Frontal cortex (tissue), 4 donors: ENCODE data around the gene ZBED4. TPM values are rescaled to one million over a fixed set of nuclear protein-coding genes. Genes with fewer than 3 reads are reported as not detected.
"Not testable (repeated sequence)": the region's sequence is repeated elsewhere in the genome, so short reads cannot be mapped to it uniquely, and the experiment has no call there.

Experiments
- DNase-seq, 2 donors: peaks; one replicate each; pipeline ENCODE4 v3.0.0; 2012; ENCODE audit warnings: low spot score in 2 of 2
- FAIRE-seq: peaks from 2 replicates; lab custom pipeline; 2012; peaks lifted over from hg19 to GRCh38; lab: Jason Lieb, UNC
- total RNA-seq: library from RNA; depleted of rRNA; stranded (reverse); fragments of >200 nt; gene quantifications from one replicate; pipeline ENCODE4 v1.2.3, GENCODE V29; 2014
- donor health status: control.
- donor health status: control.
- donor health status: control.

Gene ZBED4
- total RNA-seq, 1 donor from 2014 or later, result 23.2 TPM

DNA sequence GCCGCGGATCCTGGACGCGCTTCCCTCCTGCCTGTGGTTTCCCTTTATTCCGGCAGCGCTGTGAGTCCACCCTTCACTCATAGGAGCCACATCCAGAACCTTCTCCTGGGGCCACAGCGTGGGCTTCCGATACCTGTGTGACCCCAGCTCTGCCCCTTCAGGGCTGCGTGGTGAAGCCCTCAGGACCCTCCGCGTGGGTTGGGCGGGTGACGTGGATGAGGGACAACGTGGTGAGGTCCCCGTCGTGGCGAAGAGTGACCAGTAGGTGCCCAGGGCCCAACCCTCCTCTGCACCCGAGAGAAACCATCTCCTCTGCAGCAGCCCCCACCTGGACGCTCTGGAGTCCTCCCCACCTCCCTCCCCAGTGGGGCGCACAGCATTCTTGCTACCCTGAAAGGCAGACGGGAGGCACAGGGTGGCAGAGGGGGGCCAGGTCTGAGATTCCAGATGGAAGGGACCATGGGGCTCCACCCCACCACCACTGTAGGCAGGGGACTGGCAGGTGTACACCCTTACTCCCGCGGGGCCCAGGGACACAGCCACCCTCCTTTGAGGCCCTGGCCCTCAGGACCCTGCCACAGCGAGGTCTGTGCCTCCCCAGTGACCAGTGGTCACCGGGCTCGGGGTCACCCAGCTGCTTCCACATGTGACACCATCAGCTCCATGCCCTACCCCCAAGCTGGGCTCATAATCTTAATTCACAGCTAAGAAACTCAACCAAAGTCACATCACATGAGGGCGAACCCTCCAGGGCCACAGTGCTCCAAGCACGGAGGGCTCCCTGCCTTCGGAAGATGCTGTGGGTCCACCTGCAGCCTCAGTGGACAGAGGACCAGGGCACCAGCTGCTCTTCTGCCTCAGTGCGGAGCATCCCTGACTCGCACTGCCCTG, 3.4 kb upstream of the ZBED4 start:
- FAIRE-seq, result no peak
- no peak for DNase-seq

DNA sequence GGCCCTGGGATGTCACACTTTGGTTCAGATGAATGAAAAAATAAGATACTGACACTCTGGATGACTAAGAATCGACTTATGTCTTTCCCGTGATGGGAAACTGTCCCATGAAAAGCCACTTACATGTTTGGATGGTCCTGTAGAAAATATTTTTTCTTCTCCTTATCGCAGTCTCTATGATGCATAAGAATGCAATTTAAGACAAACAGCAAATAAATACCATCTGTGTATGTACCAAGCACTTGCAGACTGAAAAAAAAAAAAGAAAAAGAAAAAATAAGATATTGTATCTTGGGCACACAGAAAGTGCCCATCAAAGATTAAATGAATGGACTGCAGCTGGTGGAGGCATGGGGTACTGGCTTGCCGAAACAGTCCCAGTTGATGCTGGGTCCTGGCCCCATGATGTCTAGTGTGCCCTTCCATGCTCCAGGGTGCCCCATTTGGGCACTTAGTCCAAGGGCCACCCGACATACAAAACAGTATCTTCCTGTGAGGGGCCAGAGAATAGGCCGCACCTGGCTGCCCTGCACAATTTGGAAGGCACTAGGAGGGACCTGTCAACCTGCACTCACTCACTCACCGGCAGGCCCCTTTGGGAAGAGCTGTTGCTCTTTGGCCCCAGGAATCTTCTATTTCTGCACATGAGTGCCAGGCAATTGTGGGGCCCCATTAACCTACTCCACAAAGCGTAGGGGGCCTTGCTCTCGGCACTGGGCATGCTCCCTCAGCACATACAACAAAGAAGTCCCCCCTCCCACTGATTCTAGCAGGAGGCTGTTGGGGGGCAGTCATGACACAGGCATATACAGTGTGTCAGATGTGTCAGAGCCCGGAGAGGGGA, 2.5 kb upstream of the ZBED4 start:
- FAIRE-seq, result no peak
- no peak for DNase-seq

DNA sequence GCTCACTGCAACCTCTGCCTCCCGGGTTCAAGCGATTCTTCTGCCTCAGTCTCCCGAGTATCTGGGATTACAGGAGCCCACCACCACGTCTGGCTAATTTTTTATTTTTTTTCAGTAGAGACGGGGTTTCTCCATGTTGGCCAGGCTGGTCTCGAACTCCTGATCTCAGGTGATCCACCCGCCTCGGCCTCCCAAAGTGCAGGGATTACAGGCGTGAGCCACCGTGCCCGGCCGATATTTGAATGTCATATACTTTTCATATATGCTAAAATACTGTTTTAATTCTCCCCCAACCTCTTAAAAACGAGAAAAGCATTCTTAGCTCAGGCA, 1.1 kb upstream of the ZBED4 start:
- DNase-seq, FAIRE-seq: not testable (repeated sequence)

DNA sequence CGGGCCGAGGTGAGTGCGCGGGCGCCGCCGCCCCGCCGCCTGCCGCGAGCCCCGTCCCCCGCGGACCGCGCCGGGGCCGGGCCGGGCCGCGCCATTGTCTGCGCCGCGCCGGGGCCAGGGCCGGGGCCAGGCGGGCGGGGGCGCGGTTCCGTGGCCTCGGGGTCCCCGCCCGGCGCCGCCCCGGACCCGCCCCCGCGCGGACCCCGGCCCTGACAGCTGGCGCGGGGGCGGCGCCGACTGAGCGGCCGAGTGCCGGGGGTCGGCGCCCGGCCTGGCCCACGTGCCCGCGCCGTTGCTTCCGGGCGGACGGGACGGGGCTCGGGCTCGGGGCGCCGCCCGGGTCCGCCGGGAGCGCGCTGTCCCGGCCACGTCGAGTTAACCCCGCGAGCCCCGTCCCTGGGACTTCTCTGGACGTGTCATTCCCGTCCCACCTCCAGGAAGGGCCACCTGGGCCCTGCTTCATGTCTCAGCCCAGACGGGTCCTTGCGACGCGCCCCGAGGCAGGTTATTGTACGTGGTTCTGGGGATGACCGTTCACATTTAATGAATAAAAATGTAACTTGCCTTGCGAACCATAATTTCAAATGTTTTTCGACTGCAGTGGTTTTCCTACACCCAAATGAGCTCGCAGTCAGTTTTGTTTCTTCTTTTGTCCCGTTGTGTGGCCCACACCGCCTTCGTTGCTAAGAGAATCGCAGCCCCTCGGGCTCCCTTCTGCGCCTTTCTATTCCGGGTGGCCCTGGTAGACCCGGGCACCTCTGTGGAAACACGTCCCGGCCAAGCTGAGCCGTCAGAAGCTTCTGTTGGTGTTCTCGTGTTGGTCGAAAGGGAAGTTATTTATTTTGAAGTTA, 562 bp downstream of the ZBED4 start:
- DNase-seq (peak in 1 of 2 donors; percentile 48), FAIRE-seq (no peak)

DNA sequence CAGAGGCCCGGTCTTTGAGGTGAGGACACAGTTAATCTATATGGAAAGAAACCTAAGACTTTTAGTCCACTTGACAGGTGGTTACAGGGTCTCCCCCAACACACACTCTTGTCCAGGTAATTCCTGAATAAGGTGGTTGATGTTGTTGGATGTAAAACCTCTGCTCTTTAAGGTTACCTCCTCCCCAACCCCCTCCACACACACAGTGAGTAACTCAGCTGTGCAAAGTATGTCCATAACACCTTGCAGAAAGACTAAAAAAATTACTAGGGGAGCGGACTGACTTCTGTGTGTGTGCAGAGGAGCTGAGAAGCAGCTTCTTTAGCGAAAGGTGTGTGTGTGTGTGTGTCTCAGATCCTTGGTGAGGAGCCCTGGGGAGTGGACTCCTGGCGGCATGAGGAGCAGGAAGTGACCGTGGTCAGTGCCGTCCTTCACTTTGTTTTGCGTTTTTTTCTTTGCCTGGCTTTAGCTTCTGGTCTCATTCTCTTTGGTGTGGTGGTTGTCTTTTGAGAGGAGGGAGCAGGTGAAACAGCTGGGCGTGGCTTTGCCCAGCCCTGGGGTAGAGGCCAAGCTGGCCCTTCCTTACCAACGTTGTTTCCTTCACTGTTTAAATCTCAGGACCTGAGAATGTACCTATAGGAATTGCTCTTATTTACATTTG, 1.7 kb downstream of the ZBED4 start:
- FAIRE-seq, result no peak
- no peak for DNase-seq

DNA sequence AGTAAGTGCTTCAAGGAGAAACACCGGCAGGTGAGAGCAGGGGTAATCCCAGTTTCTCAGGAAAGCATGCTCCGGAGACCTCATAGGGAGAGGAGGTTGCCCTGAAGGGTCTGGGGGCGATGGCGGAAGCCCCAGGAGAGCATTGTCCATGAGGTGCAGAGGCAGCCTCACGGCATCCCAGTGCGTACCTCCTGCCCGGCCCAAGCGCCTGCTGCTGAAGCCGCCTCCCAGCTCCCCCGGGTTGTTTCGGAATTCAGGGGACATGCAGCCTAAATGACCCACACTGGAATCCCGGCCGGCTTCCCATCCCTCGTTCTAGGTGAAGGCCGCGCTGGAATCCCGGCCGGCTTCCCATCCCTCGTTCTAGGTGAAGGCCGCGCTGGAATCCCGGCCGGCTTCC, 2.7 kb downstream of the ZBED4 start:
- no peak for FAIRE-seq
- DNase-seq, result no peak

DNA sequence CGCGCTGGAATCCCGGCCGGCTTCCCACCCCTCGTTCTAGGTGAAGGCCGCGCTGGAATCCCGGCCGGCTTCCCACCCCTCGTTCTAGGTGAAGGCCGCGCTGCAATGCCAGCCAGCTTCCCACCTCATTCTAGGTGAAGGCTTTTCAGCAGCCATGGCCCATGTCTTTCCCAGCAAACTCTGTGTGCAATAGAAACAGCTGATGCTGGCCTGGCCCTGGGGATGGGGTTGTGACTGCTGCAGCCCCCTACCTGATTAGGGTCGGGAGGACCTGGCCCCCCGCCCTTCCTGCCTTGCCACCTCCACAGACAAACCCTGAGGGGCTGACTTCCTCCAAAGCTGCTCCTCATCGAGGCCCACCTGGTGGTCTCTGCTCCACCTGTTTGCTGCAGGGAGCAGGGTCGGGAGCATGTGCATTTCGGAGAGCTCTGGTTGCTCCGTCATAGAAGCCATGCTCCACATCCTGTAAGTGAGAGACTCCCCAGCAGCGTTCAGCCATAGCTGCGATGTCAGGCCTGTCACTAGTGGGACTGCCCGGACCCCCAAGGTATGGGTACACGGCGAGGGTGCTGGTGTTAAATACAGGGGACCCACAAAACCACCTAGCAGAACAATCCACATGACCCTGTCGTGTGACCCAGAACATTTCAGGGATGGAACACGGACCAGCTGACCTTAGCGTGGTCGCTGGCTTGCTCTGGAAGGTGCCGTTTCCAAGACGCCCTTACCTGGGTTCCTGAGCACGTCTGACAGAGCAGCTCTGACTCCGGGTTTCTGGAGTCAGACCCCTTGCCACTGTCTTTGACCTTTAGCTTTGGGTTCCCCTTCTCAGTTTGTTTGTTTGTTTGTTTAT, 3.3 kb downstream of the ZBED4 start:
- FAIRE-seq, result no peak
- no peak for DNase-seq

DNA sequence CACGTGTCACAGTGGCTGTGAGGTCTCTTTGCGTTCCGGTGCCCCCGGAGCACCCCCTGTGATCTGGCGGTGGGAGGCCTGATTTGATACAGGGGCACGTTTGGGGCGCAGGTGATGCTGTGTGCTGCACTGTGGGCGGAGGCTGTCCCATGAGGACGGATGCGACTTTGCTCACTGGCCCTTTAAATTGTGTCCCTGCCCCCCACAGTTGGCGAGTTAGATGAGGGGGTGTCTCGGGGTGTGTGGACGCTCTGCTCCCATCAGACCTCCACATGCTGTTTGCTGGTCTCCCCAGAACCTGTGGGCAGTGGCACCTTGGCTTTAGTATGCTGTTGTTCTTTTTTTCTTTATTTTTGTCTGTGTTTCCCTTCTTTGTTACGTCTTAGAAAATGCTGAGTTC, 5.2 kb downstream of the ZBED4 start:
- DNase-seq (no peak), FAIRE-seq (no peak)

DNA sequence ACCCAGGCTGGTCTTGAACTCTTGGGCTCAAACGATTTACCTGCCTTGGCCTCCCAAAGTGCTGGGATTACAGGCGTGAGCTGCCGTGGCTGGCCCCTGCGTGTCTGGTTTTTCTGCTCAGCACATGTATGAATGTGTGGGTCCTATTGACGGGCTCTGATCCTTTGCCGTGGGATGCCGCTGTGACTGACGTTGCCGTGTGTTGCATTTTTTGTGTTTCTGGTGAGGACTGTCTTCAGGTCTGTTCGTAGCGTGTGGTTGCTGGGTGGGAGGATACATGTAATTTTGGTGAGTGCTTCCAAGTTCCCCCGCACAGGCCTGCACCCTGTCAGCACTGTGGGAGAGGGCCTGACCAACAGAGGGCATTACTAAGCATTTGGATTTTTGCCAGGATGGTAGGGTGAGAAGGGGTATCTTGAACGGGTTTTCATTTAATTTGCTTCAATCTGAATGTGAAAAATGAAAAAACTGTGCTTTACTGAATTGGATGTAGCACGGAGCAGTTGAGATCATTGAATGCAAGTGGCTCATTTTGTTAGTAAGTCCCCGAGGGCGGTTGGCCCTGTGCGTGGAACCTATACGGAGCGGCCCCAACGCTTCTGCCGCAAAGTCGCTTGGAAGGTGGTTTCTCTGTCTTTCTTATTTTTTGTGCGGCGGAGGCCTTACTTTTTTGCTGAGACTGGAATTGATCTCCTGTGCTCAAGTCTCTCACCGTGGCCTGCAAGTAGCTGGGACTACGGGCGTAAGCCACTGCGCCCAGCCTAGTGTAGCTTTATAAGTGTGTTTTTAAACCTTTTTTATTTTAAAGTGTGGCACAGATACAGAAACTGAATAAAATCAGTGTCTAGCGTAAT, 8.2 kb downstream of the ZBED4 start:
- DNase-seq (no peak), FAIRE-seq (no peak)

DNA sequence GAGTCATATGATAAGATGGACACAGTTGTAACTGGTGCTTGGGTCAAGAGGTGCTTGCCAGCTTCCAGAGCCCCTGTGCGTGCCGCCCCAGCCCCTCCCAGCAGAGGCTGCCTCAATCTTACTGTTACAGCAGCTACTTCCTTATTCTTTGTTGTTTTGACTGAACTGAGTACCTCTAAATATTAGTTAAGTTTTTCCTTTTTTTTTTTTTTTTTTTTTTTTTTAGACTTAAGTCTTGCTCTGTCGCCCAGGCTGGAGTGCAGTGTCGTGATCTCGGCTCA, 8.8 kb downstream of the ZBED4 start:
- DNase-seq (no peak), FAIRE-seq (no peak)

DNA sequence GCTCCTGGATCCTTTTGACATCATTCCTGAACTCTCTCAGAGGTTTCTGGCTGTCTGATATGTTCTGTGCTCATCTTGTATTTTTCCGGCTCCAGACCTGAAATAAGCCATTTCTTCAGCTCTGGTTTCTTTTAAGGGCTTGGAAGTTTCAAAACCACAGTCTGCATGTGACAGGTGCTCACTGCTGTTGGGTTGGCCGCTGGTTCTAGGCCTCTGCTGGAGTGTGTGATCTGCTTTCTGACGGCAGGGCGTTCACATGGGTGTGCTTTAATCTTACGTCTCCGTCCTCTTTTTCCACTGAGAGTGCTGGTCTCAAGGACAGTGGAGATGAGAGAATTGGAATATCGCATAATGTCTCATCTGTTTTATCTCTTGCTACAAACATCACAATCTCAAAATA, 10.3 kb downstream of the ZBED4 start:
- DNase-seq (no peak), FAIRE-seq (no peak)

DNA sequence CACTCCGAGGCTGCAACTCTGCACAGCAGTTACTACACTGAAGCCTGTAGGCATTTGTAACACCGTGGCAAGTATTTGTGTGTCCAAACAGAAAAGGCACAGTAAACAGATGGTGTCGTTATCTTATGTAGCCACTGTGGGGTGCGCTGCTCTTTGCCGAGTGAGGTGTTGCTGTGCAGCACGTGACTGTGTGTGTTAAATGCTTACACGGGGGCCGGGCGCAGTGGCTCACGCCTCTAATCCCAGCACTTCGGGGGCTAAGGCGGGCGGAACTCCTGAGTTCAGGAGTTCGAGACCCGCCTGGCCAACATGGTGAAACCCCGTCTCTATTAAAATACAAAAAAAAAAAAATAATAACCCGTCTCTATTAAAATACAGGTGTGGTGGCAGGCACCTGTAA, 11.5 kb downstream of the ZBED4 start:
- FAIRE-seq (no peak), DNase-seq (no peak)

DNA sequence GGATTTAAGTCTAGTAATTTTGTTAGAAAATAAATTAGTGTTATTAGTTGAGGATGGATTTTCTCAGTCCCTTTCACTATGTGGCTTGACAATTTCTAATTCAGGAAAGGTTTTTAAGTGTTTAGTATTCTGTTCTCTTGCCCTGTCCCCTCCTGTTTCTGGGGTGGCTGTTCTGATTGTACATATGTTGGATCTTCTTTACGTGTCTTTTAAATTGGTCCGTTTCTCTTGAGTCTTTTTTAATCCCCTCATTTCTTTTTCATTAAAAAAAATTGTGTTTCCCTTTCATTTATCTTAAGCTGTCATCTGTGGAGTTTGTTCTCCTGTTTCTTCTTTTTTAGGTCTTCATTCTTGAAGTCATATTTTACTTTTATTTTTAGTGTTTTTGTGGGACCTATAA, 12.5 kb downstream of the ZBED4 start:
- DNase-seq (no peak), FAIRE-seq (peak; percentile 17)

DNA sequence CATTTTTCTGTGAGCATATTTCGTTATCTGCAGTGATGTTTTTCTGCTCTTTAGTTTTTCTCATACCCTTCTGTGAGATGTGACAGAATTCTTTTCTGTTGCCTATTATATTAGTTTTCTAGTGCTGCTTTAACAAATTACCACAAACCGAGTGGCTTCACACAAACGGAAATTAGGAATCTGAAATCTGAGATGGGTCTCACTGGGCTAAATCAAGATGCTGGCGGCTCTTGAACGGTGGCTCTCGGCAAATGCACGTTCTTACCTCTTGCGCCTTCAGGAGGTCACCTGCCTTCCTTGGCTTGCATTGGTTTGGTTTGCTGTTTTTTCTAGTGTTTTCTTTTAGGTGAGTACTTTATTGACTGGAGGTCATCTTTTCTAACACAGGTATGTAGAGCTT, 13.0 kb downstream of the ZBED4 start:
- no peak for DNase-seq
- no peak for FAIRE-seq

DNA sequence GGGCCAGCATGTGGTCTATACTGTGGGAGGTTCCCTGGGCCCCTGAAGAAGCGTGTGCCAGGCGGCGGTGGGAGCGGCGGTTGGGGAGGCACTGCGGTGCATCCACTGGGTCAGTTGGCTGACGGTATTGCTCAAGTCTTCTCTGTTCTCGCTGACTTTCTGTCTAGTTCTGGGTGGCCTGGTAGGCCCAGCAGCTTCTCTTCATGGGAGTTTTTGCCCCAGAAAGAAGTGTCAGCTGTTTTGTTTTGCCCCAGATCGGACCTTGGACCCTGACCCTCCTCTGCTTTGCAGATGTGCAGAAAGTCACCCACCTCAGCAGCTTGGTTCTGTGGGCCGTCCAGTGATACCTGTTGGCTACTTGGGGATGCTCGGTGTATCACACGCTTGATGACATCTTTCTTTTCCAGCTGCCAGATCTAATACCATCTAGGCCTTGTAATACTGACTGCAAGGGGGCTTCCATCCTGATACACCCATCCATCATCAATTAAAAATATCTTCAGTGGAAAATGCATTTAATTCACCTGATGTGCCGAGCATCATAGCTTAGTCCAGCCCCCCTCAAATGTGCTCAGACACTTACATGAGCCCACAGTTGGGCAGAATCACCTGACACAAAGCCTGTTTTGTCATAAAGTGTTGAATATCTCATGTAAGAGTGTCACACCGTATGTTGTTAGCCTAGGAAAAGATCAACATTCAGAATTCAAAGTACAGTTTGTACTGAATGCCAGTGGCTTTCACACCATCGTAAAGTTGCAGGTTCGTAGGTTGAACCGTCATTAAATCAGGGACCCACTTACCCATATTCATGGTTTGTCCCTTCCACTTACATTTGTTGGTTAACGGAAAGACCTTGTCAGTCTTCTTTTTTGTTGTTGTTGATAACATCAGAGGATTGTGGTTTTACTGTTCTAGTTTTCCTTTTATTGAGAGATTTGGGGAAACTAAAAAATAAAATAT, 13.9 kb downstream of the ZBED4 start:
- no peak for FAIRE-seq

DNA sequence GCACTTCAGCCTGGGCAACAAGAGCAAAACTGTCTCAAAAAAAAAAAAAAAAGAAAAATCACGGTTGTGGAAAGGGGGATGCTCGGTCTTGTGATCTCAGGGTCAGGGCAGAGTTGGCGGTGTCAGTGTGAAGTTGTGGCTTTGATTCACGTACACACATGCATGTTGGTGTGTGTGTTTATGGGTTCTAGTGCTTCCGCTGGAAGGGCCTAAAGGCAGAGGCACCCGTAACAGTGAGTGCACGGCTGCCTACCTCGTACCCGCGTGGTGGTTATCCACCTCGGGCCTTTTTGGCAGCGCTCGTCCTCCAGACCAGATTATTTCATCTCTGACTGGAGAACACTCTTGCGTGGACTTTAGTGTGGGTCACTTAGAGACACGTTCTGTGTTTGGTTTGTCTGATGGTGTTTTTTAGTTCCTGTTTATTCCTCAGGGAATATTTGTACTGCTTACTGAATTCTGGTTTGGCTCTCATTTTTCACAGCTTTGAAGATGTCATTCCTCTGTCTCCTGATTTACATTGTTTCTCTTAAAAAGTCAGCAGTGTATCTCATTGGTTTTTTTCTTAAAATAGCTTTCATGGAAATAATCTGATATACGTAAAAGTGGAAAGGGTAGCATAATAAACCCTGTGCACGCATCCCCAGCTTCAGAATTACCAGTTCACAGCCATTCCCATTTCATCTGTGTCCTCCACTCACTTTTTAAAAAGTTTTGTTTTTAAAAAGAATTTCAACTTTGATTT, 15.6 kb downstream of the ZBED4 start:
- no peak for DNase-seq
- FAIRE-seq, result no peak

More for the DNA sequence above, 13.9 kb downstream of the ZBED4 start:
- no peak for DNase-seq
